Mucosa of gallbladder (tissue), 1 donor: ENCODE data around the gene CD9. TPM values are rescaled to one million over a fixed set of nuclear protein-coding genes. Genes with fewer than 3 reads are reported as not detected.
"Not testable (repeated sequence)": the region's sequence is repeated elsewhere in the genome, so short reads cannot be mapped to it uniquely, and the experiment has no call there.

Experiments
- DNase-seq: peaks from one replicate; pipeline ENCODE4 v3.0.0-alpha.2; 2020; ENCODE audit warnings: low spot score
- total RNA-seq: library from RNA; stranded (reverse); gene quantifications from one replicate; pipeline ENCODE4 v1.2.1, GENCODE V29; 2021
- donor health status: DM: no; HTN: no; CAD: no.

Gene CD9
- total RNA-seq, 1 donor from 2014 or later, result 139 TPM

GRCh38 chr12:6180268-6181051 is 19.7 kb upstream of the CD9 start:
- peak; percentile 65 for DNase-seq

DNA sequence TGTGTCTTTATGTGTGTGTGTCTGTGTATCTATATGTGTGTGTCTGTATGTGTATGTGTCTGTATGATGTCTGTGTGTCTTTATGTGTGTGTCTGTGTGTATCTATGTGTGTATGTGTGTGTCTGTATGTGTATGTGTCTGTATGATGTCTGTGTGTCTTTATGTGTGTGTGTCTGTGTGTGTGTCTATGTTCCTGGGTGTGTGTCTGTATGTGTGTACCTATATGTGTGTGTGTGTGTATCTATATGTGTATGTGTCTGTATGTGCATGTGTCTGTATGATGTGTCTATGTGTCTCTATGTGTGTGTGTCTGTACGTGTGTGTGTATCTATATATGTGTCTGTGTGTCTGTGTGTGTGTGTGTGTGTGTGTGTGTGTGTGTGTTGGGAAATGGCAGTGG is 19.0 kb upstream of the CD9 start:
- DNase-seq, result no peak

- DNase-seq, result no peak
These were observed 18.5 kb upstream of the CD9 start for GRCh38 chr12:6181583-6182278.

DNA sequence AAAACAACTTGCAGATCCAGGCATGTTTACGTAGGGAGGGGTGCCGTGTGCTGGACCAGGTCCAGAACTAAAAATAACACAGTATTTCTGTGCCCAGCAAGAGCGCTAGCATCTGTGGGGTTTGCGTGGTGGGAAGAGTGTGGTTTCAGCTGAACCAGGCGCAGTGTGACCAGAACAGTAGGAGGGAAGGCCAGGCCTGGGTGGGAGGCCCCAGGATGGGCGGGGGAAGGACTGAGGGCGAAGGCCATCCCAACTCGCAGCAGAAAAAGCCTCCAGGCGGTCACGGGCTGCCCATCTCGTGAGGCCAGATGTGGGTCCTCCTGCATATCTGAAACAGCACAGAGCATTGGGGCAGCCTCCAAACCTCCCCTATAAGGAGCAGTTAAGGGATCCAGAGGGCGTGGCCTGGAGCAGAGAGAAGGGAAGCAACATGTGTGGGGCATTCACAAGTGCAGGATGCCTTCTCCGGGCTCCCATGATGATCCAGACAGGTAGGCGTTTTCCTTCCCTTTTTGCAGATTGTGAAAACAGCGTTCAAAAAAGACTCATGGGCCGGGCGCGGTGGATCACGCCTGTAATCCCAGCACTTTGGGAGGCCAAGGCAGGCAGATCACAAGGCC is 17.8 kb upstream of the CD9 start:
- peak; percentile 55 for DNase-seq

DNA sequence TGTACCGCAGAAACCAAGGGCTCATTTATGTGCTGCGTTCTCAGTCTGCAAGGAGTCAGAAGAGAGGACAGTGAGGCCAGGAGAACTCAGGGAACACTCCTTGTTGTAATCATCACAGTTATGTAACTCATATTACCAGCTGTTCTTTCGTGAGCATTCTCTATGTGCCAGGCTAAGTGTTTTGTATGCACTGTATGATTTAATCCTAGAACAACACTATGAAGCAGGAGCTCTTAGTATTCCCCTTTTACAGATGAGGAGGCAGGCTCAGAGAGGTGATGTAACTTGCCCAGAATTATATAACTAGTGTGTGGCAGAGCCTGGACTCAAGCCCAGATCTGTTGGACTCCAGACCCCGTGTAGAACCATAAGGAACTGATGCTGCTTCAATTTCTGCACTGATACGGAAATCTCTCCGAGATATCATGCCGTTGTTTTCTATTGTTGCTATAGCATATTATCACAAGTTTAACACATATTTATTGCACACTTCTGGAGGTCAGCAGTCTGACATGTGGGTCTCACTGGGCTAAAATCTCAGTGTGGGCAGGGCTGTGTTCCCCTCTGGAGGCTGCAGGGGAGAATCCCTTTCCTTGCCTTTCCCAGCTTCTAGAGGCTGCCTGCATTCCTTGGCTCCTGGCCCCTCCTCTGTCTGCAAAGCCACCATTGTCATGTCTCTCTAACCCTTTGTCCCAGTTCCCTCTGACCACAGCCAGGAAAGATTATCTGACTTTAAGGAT is 16.3 kb upstream of the CD9 start:
- DNase-seq, result peak; percentile 70

DNA sequence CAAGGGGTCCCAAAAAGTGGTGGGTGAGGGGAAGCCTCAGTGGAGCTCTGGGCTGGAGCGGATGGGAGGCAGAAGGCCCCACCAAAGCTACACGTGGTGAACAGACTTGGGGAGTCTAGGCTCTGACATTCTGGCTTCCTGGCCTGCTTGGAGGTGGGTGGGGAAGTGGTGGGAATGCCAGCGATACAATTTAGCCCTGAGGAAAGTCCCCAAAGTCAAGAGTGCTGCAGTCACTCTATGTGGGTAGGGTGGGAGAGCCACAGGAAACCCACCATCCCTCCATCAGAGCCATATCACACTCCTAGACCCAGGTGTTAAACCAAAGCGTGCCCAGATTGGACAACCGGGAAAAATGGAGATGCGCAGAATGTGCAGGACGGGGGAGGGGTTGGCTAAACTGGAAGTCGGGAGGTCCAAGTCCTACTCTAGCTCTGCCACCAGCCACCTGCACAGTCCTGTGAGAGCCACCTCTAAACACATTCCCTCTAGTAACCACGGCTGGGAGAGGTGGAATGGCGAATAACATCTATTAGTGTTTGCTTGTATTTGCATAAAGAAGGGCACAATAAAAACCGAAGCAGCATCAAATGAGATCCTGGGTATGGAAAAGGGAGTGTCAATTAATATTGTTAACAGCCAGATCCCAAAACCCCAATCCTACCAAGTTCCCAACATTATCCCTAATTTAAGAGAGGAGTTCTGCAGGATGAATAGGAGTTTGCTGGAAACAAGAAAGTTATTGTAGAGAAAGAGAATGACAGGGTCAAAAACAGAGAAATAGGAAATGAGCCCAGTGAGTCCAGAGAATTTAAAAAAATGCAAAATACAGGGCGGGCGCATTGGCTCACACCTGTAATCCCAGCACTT is 14.0 kb upstream of the CD9 start:
- DNase-seq, result no peak

DNA sequence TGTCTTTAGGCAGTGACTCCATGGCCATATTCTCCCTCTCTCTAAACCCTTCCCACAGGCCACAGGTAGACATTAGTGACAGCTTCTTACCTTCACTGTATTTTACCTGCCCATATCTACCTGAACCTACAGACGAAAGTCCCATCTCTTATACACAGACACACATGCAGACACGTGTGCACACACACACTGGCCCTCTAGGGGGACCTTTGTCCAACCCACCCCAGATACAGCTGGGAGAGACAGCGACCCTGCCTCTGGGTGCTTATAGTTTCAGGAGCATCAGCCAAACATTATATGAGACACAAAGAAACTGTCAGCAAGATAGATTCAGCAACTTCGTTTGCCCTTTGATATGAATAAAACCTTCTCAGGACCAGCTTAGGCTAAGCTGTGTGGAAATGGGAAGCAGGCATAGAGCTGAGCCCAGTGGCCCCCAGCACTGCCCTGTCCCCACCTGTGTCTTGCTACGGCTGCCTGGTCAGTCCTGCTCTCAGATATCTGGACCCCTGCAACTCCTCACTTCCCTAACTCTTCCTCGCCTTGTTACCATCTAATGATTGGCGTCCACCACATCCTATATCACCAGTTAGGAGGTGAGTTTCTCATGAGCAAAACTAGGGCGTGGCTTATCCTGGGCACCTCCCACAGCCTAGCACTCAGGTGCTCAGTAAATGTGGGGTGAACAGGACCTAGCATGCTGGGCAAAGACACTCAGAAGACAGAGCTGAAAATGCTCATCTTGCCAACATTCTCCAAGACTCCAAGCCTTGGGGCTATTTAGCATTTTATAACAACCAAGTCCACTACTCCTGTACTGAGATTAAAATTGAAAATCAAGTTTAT is 12.0 kb upstream of the CD9 start:
- DNase-seq, result no peak

- no peak for DNase-seq
These were observed 11.2 kb upstream of the CD9 start for GRCh38 chr12:6189028-6189427.

- not testable (repeated sequence) for DNase-seq
These were observed 10.1 kb upstream of the CD9 start for GRCh38 chr12:6189952-6190598.

- not testable (repeated sequence) for DNase-seq
These were observed 9.3 kb upstream of the CD9 start for GRCh38 chr12:6190767-6191530.

GRCh38 chr12:6192604-6193380 is 7.4 kb upstream of the CD9 start:
- no peak for DNase-seq

- DNase-seq, result no peak
These were observed 6.1 kb upstream of the CD9 start for GRCh38 chr12:6193853-6194815.

- DNase-seq, result peak; percentile 88
These were observed 4.3 kb upstream of the CD9 start for GRCh38 chr12:6195665-6196535.

DNA sequence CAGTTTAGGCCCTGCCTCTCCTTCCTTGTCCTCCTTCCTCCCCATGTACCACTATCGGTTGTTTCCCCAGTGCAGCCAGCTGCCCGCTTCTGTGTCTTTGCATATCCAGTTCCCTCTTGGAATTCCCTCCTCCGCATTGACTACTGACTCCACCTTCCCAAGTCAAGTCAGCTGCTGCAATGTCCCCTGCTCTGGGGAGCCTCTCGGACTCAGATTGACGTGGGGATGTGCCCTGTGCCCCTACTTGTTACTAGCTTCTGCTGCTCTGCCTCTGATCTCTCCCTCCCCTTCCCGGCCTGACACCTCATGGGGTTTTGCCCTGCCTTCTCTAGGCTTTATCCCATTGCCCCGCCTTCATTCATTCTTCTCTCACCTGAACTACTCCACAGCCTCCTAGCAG is 2.1 kb upstream of the CD9 start:
- DNase-seq, result no peak

DNA sequence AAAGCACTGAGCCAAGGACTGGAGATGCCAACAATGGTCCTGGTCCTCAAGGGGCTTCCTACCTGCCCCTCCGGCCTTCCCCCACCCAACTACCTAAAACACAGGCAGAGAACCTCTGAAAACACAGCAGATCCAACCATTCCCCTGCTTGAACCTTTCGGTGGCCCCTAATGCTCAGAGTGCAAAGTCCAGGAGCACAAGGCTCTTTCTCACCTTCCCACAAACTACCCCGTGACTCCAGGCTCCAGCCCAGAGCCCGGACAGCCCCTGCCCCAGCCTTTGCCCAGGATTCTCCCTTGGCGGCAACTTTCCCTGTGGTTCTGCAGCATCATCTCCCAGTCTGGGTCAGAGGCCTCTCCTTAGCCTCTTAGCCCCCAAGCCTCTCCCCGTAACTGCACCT is 1.6 kb upstream of the CD9 start:
- no peak for DNase-seq

- DNase-seq, result no peak
These were observed 1.1 kb upstream of the CD9 start for GRCh38 chr12:6198985-6199530.
